Spleen (tissue), 7 donors: Measurements from ENCODE around the gene METTL23.

Experiments
- CTCF ChIP-seq, 11 experiments: fragments of 200-600 bp in 7 of 11; fragments of 450-650 bp in 4 of 11; sonication (generic) in 4 of 11; IDR thresholded peaks in 8 of 11; conservative IDR thresholded peaks in 3 of 11; 1 replicate in 7 of 11; 2 replicates in 4 of 11; pipeline versions ENCODE4 v1.4.0 to v1.8.0; 2016 to 2021; ENCODE audit warnings: antibody characterized with exemption in 11 of 11, inconsistent platforms in 4 of 11, mild to moderate bottlenecking in 1 of 11
- POLR2A ChIP-seq, 3 donors: fragments of 450-650 bp; IDR thresholded peaks; one replicate each; pipeline ENCODE4 v1.5.1; 2017; ENCODE audit warnings: antibody characterized with exemption in 3 of 3, mild to moderate bottlenecking in 1 of 3
- POLR2AphosphoS5 ChIP-seq, 3 donors: sonication (generic); formaldehyde crosslinking; IDR thresholded peaks; one replicate each; pipeline ENCODE4 v1.5.1; 2017; ENCODE audit warnings: antibody characterized with exemption in 3 of 3
- donor health status: DM: no; HTN: no; CAD: no; lungs with moderate emphysema.
- donor health status: DM: no; HTN: no; CAD: no.
- donor health status: DM: no; HTN: no; CAD: no.

GRCh38 chr17:76775021-76775600, 48.5 kb downstream of the METTL23 start:
- no peak for TF ChIP-seq CTCF (IDR thresholded peaks at IDR 0.05 in 8 of 11, conservative IDR thresholded peaks at IDR 0.05 in 3 of 11)
- TF ChIP-seq POLR2A (IDR thresholded peaks at IDR 0.05): no peak
- no peak for TF ChIP-seq POLR2AphosphoS5 (IDR thresholded peaks at IDR 0.05)
